HT1080 (cell line): Measurements from ENCODE around the gene MSH3. TPM values are rescaled to one million over a fixed set of nuclear protein-coding genes. Genes with fewer than 3 reads are reported as not detected.
"Not testable (repeated sequence)": the region's sequence is repeated elsewhere in the genome, so short reads cannot be mapped to it uniquely, and the experiment has no call there.

Source experiments
- DNase-seq: peaks from one replicate; pipeline ENCODE4 v3.0.0-alpha.2; 2015; ENCODE audit warnings: low read depth
- total RNA-seq: library from RNA; depleted of rRNA; stranded (reverse); fragments of >200 nt; shearing (Covaris generic); gene quantifications from 2 replicates; pipeline ENCODE4 v1.2.3, GENCODE V29; 2014

MSH3 gene
- total RNA-seq, 1 experiment from 2014 or later: 12.0 TPM

GRCh38 chr5:80852331-80853245 is 198.1 kb downstream of the MSH3 start:
- no peak for DNase-seq

GRCh38 chr5:80853413-80853812 is 199.0 kb downstream of the MSH3 start:
- no peak for DNase-seq

GRCh38 chr5:80854583-80854982 is 200.1 kb downstream of the MSH3 start:
- no peak for DNase-seq

- DNase-seq: no peak
Observed at GRCh38 chr5:80860924-80861613, 206.6 kb downstream of the MSH3 start.

GRCh38 chr5:80863708-80864107 is 209.3 kb downstream of the MSH3 start:
- DNase-seq: no peak

- no peak for DNase-seq
Observed at GRCh38 chr5:80864109-80864508, 209.7 kb downstream of the MSH3 start.

- DNase-seq: peak; percentile 38
Observed at GRCh38 chr5:80864706-80865435, 210.4 kb downstream of the MSH3 start.

- no peak for DNase-seq
Observed at GRCh38 chr5:80865551-80865950, 211.1 kb downstream of the MSH3 start.

- no peak for DNase-seq
Observed at GRCh38 chr5:80866371-80866770, 211.9 kb downstream of the MSH3 start.

GRCh38 chr5:80867233-80867632 is 212.8 kb downstream of the MSH3 start:
- DNase-seq: no peak

GRCh38 chr5:80870442-80870841 is 216.0 kb downstream of the MSH3 start:
- DNase-seq: no peak

GRCh38 chr5:80871541-80871961 is 217.1 kb downstream of the MSH3 start:
- peak; percentile 91 for DNase-seq

GRCh38 chr5:80874162-80874561 is 219.7 kb downstream of the MSH3 start:
- DNase-seq: no peak

GRCh38 chr5:80877592-80877991 is 223.1 kb downstream of the MSH3 start:
- DNase-seq: no peak

GRCh38 chr5:80881726-80882125 is 227.3 kb downstream of the MSH3 start:
- DNase-seq: no peak

GRCh38 chr5:80883390-80883789 is 228.9 kb downstream of the MSH3 start:
- DNase-seq: not testable (repeated sequence)

GRCh38 chr5:80884086-80884813 is 229.8 kb downstream of the MSH3 start:
- no peak for DNase-seq

GRCh38 chr5:80884929-80885328 is 230.5 kb downstream of the MSH3 start:
- peak; percentile 43 for DNase-seq

- no peak for DNase-seq
Observed at GRCh38 chr5:80885396-80886000, 231.0 kb downstream of the MSH3 start.

- no peak for DNase-seq
Observed at GRCh38 chr5:80894083-80894482, 239.6 kb downstream of the MSH3 start.

GRCh38 chr5:80895523-80895922 is 241.1 kb downstream of the MSH3 start:
- no peak for DNase-seq
